Measurements from ENCODE around the gene TAF4B. TPM values are rescaled to one million over a fixed set of nuclear protein-coding genes. Genes with fewer than 3 reads are reported as not detected.

TAF4B gene
- total RNA-seq, 4 donors from 2014 or later = 5.1 to 9.2 (median 6.7) TPM

- no peaks in the 10 kb centered on the region for H3K9me3 ChIP-seq
- no peak for ATAC-seq
These were observed 198.9 kb downstream of the TAF4B start for GRCh38 chr18:26425148-26425531.

GRCh38 chr18:26429535-26430226 lies 203.4 kb downstream of the TAF4B start:
- in situ Hi-C loops (cut with MboI; ENCODE audit: low sequenced_read_pairs in 4 of 4) = no loop called here
- no peak overlapping the region for H3K27ac ChIP-seq
- H3K4me1 ChIP-seq = peaks cover 0 to 8% of the 10 kb centered on the region in 2 donors
- no peak overlapping the region for H3K4me3 ChIP-seq
- no peaks in the 10 kb centered on the region for H3K36me3 ChIP-seq
- DNase-seq (peak in 1 of 2 donors; percentile 44), ATAC-seq (peak; percentile 88 to 90)
- intact Hi-C loops (cut with DNase I; ENCODE audit: low total_unique reads) = no loop called here
- no peak for TF ChIP-seq POLR2A (IDR thresholded peaks at IDR 0.05)
- TF ChIP-seq CTCF (IDR thresholded peaks at IDR 0.05 in 4 of 5, conservative IDR thresholded peaks at IDR 0.05 in 1 of 5) = no peak
- no peaks in the 10 kb centered on the region for H3K27me3 ChIP-seq
- no peaks in the 10 kb centered on the region for H3K9me3 ChIP-seq

More at GRCh38 chr18:26425148-26425531, 198.9 kb downstream of the TAF4B start:
- intact Hi-C loops (cut with DNase I; ENCODE audit: low total_unique reads) = no loop called here
- peaks cover 0 to 8% of the 10 kb centered on the region in 2 donors for H3K4me1 ChIP-seq
- no peaks in the 10 kb centered on the region for H3K36me3 ChIP-seq
- no peak for DNase-seq
- TF ChIP-seq CTCF (IDR thresholded peaks at IDR 0.05 in 4 of 5, conservative IDR thresholded peaks at IDR 0.05 in 1 of 5) (no peak), POLR2A (IDR thresholded peaks at IDR 0.05) (no peak)
- H3K27me3 ChIP-seq = no peaks in the 10 kb centered on the region
- no peak overlapping the region for H3K4me3 ChIP-seq
- H3K27ac ChIP-seq = no peak overlapping the region
- in situ Hi-C loops (cut with MboI; ENCODE audit: low sequenced_read_pairs in 4 of 4) = no loop called here

- TF ChIP-seq CTCF (IDR thresholded peaks at IDR 0.05 in 4 of 5, conservative IDR thresholded peaks at IDR 0.05 in 1 of 5) (no peak), POLR2A (IDR thresholded peaks at IDR 0.05) (no peak)
- intact Hi-C loops (cut with DNase I; ENCODE audit: low total_unique reads) (no loop called here), in situ Hi-C loops (cut with MboI; ENCODE audit: low sequenced_read_pairs in 4 of 4) (no loop called here)
- DNase-seq (no peak), ATAC-seq (no peak)
- Histone ChIP-seq H3K4me3 (no peak overlapping the region), H3K27ac (no peak overlapping the region), H3K9me3 (no peaks in the 10 kb centered on the region), H3K36me3 (no peaks in the 10 kb centered on the region), H3K4me1 (peaks cover 6 to 20% of the 10 kb centered on the region in 2 donors), H3K27me3 (no peaks in the 10 kb centered on the region)
These were observed 206.6 kb downstream of the TAF4B start for GRCh38 chr18:26432651-26433424.

- in situ Hi-C loops (cut with MboI; ENCODE audit: low sequenced_read_pairs in 4 of 4) = no loop called here
- H3K27ac ChIP-seq = peak overlapping the region in 1 of 4 donors; percentile 20
- no peaks in the 10 kb centered on the region for H3K9me3 ChIP-seq
- ATAC-seq (peak; percentile 89 to 94), DNase-seq (peak in 1 of 2 donors; percentile 29)
- peaks cover 6 to 13% of the 10 kb centered on the region in 2 donors for H3K4me1 ChIP-seq
- no peaks in the 10 kb centered on the region for H3K36me3 ChIP-seq
- intact Hi-C loops (cut with DNase I; ENCODE audit: low total_unique reads) = no loop called here
- TF ChIP-seq POLR2A (IDR thresholded peaks at IDR 0.05) (no peak), CTCF (IDR thresholded peaks at IDR 0.05 in 4 of 5, conservative IDR thresholded peaks at IDR 0.05 in 1 of 5) (no peak)
- no peak overlapping the region for H3K4me3 ChIP-seq
- H3K27me3 ChIP-seq = no peaks in the 10 kb centered on the region
These were observed 208.6 kb downstream of the TAF4B start for GRCh38 chr18:26434887-26435286.

Measured in gastrocnemius medialis (tissue), 4 donors.